ENCODE measurements around the gene PTPRT. TPM values are rescaled to one million over a fixed set of nuclear protein-coding genes. Genes with fewer than 3 reads are reported as not detected.

The PTPRT gene
- polyA plus RNA-seq, 2 of the 4 experiments (the other 2 are of a cell fraction) = not detected

Small RNA genes within 50 kb of the gene (small RNA-seq; reads per million reads assigned to genes)
- gene RN7SKP100 = 0 reads per million in 6 experiments

All from A549 (cell line).